SH-SY5Y (cell line): ENCODE results near the gene ANKRD39.

Experiments used
- GATA2 ChIP-seq: IDR thresholded peaks from 2 replicates; pipeline ENCODE4 v1.6.1; 2011; ENCODE audit warnings: mild to moderate bottlenecking, low read depth, low read length
- GATA3 ChIP-seq: IDR thresholded peaks from 2 replicates; pipeline ENCODE4 v1.6.1; 2011; ENCODE audit warnings: low read depth, mild to moderate bottlenecking, low read length, moderate library complexity

- TF ChIP-seq GATA2 (no peak), GATA3 (no peak)
Observed at GRCh38 chr2:96885432-96886347, 27.9 kb upstream of the ANKRD39 start.
